Kidney tubule cell (primary cell): ENCODE data around the gene CCDC59.
A peak's percentile ranks its signal among the peaks of the same experiment; 100 is the strongest.

ENCODE experiments used
- DNase-seq: peaks from one replicate; pipeline ENCODE4 v3.0.0-alpha.2; 2018; ENCODE audit warnings: low spot score

Gene CCDC59

GRCh38 chr12:82314406-82314892 is 43.7 kb downstream of the CCDC59 start:
- DNase-seq = peak; percentile 28
